Activated naive CD4-positive, alpha-beta T cell (primary cell): Measurements from ENCODE around the gene CSF1R.
"Not testable (repeated sequence)": the region's sequence is repeated elsewhere in the genome, so short reads cannot be mapped to it uniquely, and the experiment has no call there.

ENCODE experiments used
- DNase-seq, 4 experiments: peaks; one replicate each; lab custom pipeline; 2025; lab: John Stamatoyannopoulos, UW

CSF1R gene

DNA sequence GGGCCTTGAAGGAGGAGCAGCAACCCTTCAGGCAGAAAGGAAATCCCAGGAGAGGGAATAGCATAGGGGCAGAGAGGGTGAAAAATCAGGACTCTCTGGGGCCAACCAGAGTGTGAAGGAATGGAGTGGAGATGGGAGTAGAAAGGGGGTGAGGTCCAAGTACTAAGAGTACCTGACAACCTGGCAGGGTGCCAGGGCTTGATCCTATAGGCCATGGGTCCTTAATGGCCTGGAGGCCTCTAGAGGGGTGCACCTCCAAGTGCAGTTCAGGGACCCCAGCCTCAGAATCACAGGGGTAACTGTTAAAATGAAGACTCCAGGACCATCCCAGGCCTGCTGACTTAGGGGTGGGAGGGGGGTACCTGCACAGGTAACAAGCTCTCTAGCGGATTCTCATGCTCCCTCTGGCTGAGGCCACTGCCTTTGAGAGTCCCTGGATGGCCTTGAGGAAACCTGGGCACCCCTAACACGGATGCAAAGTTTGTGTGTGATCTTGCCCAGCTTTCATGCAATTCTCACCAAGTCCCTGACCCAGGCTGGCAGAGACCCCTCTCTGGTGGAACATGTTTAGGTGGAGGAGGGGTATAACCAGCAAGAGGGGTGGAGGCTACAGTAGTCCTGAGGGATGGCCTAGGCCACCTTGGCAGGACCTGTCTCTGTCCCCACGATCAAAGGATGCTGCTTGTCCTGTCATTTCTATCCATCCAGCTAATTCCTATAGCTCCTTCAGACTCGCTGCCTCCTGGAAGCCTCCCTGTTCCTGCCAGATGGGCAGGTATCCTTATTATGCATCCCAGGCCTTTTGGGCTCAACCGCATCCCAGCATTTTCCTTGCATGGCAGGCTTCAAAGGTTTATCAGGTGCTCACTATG, 17.6 kb upstream of the CSF1R start:
- DNase-seq = no peak

DNA sequence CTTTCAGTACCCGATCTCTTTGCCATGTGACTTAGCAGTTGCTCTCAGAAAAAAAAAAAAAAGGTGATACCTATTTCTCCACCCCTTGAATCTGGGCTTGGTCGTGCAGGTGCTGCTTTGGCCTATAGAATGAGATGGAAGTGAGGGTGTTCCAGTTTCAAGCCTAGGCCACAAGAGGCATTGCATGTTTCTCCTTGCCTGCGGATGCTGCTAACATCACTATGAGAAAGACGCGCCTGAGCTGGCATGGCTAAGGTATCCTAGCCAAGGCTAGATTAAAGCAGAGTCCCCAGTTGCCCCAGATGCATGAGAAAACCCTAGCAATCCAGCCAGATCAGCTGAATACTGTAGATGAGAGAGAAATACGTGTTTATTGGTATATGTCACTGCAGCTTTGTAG, 14.7 kb upstream of the CSF1R start:
- DNase-seq = no peak

GRCh38 chr5:150097152-150097551, 10.8 kb upstream of the CSF1R start:
- no peak for DNase-seq

DNA sequence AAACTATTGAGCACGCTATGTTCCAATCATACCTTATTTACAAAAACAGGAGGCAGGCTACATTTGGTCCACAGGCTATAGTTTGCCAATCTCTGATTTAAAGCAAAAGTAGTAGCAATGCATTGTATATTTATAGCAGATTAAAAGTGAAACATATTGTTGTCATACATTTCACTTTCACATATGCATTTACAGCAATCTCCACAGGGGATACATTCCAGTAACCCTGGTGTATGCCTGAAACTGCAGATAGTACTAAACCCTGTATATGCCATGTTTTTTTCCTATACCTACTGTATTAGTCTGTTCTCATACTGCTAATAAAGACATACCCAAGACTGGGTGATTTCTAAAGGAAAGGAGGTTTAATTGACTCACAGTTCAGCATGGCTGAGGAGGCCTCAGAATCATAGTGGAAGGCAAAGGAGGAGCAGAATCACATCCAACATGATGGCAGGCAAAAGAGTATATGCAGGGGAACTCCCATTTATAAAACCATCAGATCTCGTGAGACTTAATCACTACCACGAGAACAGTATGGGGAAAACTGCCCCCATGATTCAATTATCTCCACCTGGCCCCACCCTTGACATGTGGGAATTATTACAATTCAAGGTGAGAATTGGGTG, 5.9 kb upstream of the CSF1R start:
- DNase-seq = no peak

- DNase-seq = no peak
Observed at GRCh38 chr5:150085191-150085912, 1.0 kb downstream of the CSF1R start.

DNA sequence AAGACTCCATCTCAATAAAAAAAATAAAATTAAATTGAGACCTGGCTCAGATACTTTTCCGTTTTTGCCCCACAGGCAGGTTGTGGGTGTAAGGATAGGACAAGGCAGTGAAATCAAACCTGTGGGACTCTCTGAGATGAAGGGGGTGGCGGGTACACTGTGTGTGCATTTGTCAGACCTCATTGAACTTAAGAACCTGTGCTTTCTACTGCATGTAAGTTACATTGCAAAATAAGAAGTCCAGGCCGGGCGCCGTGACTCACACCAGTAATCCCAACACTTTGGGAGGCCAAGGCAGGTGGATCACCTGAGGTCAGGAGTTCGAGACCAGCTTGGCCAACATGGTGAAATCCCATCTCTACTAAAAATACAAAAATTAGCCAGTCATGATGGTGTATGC, 1.6 kb downstream of the CSF1R start:
- not testable (repeated sequence) for DNase-seq

GRCh38 chr5:150082889-150083288, 3.5 kb downstream of the CSF1R start:
- DNase-seq = no peak

DNA sequence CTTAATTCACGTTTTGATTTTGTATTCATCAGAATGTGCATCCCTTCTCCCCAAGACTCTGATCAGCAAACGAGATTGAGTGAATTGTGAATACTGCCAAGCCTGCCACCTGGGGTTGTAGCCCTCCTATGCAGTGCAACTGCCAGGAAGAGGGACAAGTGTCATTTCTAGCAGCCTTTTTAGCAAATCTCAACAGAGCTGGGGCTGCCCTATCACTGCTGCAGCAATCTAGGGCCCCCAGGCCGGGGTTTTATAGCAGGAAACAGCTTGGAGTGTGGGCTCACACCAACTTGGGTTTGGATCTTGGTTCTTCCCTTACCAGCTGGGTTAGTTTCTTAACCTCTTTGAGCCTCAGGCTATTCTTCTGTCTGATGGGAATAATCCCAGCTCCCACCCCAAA, 4.0 kb downstream of the CSF1R start:
- DNase-seq = no peak

DNA sequence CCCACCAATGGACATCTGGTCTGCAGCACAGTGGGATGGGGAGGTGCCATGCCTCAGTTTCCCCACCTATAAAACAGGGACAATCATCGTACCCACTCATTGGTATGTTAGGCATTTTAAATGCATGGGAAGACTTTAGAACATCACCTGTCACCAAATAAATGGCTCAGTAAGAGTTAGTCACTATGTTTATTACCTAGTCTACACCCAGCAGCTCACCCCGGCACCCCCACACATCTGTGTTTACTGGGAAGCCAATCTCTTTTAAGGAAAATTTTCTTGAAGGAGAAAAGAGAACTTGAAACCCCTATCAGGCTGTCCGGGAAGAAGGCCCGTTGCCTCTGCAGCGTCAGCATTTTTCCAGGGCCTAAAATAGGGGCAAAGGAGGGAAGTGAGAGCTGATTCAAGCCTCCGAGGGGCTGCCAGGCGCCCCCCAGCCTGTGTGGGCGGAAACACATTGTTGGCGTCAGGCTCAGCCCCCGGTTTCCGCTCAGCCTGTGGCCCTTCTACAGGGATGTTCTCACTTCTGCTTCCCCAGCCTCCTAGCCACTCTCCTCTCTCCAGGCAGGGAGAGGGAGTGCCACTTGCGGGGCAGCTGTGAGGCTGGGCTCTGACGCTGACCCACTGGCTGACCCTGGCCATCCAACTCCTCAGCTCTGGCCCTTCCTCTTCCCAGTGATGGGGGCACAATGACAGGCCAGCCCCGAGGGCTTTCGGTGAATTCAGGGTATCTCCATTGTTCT, 4.6 kb downstream of the CSF1R start:
- DNase-seq = no peak

- no peak for DNase-seq
Observed at GRCh38 chr5:150080696-150081435, 5.5 kb downstream of the CSF1R start.

DNA sequence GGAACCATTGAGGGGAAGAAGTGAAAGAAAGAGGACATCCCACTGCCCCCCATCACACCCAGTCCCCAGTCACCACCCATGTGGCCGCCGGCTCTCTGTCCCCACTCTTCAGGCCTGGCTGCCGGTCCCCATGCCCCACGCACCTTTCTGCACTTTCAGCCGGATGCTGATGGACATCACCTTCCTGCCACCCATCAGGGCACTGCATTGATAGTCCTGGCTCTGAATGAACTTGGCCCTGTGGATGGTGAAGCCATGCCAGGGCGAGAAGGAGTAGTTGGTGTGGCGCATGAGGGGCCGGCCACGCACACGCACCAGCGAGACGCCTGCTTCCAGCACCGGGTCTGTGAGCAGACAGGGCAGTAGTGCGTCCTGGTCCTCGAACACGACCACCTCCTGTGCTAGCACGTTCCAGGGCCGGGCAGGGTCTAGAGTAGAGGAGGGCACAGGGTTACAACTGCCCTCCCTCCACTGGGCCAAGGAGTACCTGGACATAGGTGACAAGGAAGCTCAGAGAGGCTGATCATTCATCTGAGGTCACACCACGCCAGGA, 6.4 kb downstream of the CSF1R start:
- DNase-seq = no peak

GRCh38 chr5:150078802-150079689, 7.3 kb downstream of the CSF1R start:
- no peak for DNase-seq

GRCh38 chr5:150077996-150078801, 8.2 kb downstream of the CSF1R start:
- no peak for DNase-seq

DNA sequence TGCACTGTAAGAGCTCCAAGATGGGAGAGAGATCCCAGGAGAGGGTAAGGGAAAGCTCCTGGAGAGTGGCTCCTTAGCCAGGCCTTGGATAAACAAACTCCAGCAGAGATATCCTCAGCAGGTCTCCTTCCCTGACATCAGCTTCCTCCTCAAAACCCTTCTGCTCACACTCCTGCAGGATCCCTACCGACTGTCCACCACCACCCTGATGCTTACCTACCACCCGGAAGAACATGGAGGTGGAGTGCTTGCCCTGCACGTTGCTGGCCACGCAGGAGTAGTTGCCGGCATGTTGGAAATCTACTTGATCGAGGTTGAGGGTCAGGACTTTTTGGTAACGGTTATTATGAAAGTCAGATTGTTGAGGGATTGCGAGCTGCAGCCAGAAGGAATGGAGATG, 9.3 kb downstream of the CSF1R start:
- no peak for DNase-seq

GRCh38 chr5:150075806-150076205, 10.5 kb downstream of the CSF1R start:
- no peak for DNase-seq

- DNase-seq = no peak
Observed at GRCh38 chr5:150075233-150075632, 11.1 kb downstream of the CSF1R start.

DNA sequence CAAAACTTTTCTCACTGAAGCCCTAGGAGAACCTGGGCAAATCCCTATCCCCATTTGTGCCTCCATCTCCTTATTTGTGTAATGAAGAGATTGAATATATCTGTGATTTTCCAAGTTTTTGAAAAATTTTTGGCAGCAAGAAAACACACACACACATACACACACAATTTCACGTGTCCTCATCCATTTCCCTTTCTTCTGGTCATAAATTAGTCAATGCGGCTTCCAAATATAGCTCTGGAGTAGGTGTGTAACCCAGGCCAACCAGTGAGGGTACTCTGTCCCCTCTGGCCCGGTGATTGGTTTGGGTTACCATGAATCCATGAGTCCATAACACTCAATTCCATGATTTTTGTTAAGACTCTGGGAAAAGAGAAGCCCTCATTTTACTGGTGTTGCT, 12.7 kb downstream of the CSF1R start:
- no peak for DNase-seq

GRCh38 chr5:150073086-150073625, 13.2 kb downstream of the CSF1R start:
- no peak for DNase-seq

DNA sequence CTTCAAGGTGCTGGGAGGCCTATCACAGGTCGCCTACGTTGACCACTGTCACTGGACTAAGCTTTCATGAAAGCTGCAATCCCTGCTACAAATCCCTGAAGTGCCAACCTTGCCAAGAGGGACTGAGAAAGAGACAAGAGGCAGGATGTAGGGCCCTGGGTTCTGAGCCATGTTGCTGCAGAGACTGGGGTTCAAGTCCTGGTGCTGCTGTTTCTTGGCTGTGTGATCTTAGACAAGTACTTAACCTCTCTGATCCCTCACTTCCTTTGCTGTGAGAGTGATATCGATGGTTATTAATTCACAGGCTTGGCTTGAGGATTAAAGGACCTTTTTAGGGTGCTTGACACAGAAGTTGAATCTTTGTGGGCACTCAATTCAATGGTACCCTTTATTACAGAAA, 15.5 kb downstream of the CSF1R start:
- no peak for DNase-seq
